Femur (tissue), 1 donor: ENCODE measurements around the gene FBRSL1.

Source experiments
- DNase-seq: peaks from one replicate; pipeline ENCODE4 v3.0.0-alpha.2; 2017

The FBRSL1 gene

GRCh38 chr12:132500142-132500855 is 10.3 kb downstream of the FBRSL1 start:
- no peak for DNase-seq

- no peak for DNase-seq
These were observed 10.9 kb downstream of the FBRSL1 start for GRCh38 chr12:132500856-132501180.

GRCh38 chr12:132501204-132501940 is 11.4 kb downstream of the FBRSL1 start:
- no peak for DNase-seq

GRCh38 chr12:132502149-132502881 is 12.4 kb downstream of the FBRSL1 start:
- no peak for DNase-seq

DNA sequence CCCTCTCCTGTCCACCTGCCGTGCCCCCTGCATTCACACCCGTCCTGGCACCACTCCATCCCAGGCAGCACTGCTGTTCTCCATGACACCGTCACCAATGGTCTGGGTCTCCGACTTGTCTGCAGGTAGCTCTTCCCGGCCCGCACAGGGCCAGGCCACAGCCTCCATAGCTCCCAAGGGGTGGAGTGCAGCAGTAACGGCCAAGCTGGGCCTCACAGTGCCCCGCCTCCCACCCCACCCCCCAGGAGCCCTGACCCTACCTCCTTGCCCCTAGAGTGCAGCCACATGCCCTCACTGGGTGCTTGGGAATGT is 12.9 kb downstream of the FBRSL1 start:
- no peak for DNase-seq

DNA sequence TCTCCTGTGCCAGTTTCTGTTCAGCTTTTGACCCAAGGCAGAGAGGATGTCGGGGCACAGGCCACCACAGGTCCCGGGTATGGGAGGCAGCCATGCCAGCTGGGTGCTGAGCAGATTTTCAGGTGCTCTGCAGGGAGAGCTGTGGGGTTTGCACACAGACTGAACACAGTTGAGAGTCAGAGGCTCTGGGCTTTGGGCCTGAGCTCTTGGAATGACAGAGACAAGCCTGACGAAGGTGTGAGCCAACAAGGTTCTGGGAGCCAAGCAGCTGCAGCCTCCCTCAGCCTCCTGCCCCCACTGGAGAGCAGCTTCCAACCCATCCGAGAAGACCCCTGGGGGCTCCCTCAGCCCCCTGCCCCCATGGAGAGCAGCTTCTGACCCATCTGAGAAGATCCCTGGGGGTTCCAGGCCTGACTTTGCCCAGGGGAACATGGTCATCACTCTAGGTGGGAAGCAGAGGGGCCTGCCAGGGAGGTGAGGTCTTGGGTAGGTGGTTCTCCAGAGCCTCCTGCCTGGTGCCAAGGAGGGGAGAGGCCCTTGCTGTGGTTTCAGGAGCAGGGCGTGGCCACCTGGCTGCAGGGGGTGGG is 13.8 kb downstream of the FBRSL1 start:
- peak; percentile 74 for DNase-seq

GRCh38 chr12:132505105-132505851 is 15.3 kb downstream of the FBRSL1 start:
- no peak for DNase-seq

DNA sequence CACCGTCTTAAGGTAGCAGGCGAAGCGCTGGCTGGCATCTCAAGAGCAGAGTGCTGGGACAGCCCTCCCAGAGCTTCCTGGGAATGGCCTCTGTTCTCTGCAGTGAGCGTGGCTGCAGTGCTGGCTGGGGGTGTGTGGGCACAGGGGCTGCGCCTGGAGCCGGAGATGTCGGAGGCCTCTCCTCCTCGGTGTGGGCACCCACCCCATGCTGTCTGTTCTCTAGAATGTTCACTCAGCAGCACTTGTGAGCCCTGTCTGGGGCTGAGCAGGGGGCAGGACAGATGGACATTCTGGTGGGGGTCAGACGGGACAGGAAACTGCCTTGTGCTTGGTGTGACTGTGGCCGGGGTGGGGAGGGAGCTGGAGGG is 15.9 kb downstream of the FBRSL1 start:
- no peak for DNase-seq

- peak; percentile 88 for DNase-seq
These were observed 16.6 kb downstream of the FBRSL1 start for GRCh38 chr12:132506328-132507160.

GRCh38 chr12:132507161-132507538 is 17.2 kb downstream of the FBRSL1 start:
- DNase-seq: no peak

- DNase-seq: no peak
These were observed 17.9 kb downstream of the FBRSL1 start for GRCh38 chr12:132507656-132508490.

DNA sequence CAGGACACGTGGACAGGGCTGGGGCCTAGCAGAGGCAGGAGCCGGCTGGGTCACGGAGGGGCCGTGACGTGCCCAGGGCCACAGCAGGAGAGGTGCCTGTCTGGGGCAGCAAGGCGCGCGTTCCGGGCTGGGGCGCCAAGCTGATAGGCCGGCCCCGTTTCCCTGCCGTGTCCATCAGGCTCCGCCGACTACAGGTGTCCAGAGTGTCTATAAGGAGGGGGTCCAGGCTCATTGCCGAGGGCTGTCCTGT is 18.5 kb downstream of the FBRSL1 start:
- DNase-seq: no peak

GRCh38 chr12:132508860-132509732 is 19.1 kb downstream of the FBRSL1 start:
- no peak for DNase-seq

DNA sequence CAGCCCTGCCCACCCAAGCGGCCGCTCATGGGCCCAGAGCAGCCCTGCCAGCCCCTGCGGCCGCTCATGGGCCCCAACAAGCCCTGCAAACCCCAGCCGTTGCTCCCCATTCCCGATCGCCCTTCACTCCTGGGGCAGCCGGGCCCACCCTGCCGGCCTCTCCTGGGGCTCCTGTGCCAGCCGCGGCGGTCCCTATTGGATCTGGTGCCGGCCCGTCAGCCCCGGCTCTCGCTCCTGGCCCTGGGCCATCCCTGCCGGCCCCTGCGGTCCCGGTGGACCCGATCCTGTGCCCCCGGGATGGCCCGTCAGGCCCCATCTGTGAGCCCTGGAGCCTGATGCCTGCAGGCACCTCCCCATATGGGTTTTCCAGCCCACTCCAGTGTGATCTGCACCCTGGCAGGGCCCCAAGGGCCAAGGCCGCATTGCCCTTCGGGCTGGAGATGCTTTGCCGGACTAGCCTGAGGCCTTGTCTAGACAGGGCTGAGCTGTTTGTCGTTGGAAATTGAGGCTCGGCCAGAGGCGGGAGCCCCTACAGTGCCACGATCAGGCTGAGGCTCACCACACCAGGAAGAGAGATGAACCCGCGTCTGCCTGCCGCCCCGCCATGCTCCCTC is 20.3 kb downstream of the FBRSL1 start:
- DNase-seq: no peak

DNA sequence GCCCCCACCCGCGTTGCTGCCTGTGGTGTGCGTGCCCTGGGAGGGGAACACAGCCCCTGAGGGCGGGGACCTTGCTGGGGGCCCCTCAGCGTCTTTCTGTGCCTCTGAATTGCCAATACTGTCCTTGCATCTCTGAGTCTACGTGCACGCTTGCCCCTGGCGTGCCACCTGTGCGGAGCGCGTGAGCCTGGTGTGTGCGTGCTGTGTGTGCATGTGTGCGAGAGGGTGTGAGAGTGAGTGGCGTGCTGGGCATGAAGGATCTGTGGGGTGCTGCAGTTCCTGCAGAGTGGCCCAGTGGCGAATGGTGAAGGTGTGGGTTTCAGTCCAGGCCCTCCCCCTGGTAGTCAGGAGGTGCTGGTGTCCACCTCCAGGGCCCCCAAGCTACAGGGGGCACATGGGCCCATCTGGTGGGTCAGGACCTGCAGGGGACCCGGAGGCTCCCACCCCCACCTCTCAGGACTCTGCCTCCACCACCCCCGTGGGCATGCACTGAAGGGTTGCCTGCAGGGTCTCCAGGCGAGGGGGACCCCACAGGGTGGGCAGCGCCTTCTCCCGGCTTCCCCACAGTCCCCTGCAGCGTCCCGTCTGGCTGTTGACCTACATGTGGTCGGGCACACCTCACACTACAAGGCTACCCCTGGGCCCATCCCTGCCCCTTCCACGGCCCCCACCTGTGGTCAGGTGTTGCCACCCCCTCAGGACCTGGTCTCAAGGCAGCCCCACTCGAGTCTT is 21.0 kb downstream of the FBRSL1 start:
- DNase-seq: no peak

- DNase-seq: no peak
These were observed 21.7 kb downstream of the FBRSL1 start for GRCh38 chr12:132511516-132512196.

- DNase-seq: no peak
These were observed 22.5 kb downstream of the FBRSL1 start for GRCh38 chr12:132512197-132513069.

- DNase-seq: no peak
These were observed 23.1 kb downstream of the FBRSL1 start for GRCh38 chr12:132513070-132513398.
